IMR-90 (cell line): ENCODE results near the gene MID1IP1. TPM values are rescaled to one million over a fixed set of nuclear protein-coding genes. Genes with fewer than 3 reads are reported as not detected.

Source experiments
- ATAC-seq: fragments of 200-7000 bp; cut with Tn5 transposase; 2 replicates; pipeline ENCODE4 v1.9.1; 2020; ENCODE audit warnings: low read depth, mild to moderate bottlenecking, moderate library complexity
- BruUV-seq: library from RNA; stranded (reverse); fragments of 400-500 nt; replicated peaks from 2 replicates; lab custom pipeline; 2021; lab: Mats Ljungman, UMichigan
- CTCF ChIA-PET: fragments of 300-600 bp; formaldehyde crosslinking; extraction: SDS; loops from one replicate; lab custom pipeline; 2021; ENCODE audit warnings: antibody characterized with exemption; lab: Yijun Ruan, JAX
- POLR2A ChIA-PET: fragments of 300-600 bp; sonication (Branson Sonifier 250); formaldehyde crosslinking; loops from one replicate; lab custom pipeline; 2022; ENCODE audit warnings: antibody characterized with exemption; ENCODE audit not compliant: unreplicated experiment; lab: Charles Lee
- DNase-seq: peaks from one replicate; pipeline ENCODE4 v3.0.0; 2013
- H2AFZ ChIP-seq: replicated peaks from 2 replicates; pipeline ENCODE3; 2013; ENCODE audit warnings: low read length, mild to moderate bottlenecking; ENCODE audit not compliant: poor library complexity
- H2AK5ac ChIP-seq: 2 replicates; pipeline ENCODE4 v1.6.1; 2013; ENCODE audit warnings: low read depth, low read length, inconsistent platforms
- H2AK9ac ChIP-seq: replicated peaks from 2 replicates; pipeline ENCODE3; 2013; ENCODE audit warnings: mild to moderate bottlenecking, low read depth, low read length, moderate library complexity; ENCODE audit not compliant: poor library complexity
- H2BK120ac ChIP-seq: 2 replicates; pipeline ENCODE4 v1.6.1; 2013; ENCODE audit warnings: low read depth, low read length, inconsistent platforms
- H2BK15ac ChIP-seq: 3 replicates; pipeline ENCODE4 v1.6.1; 2013; ENCODE audit warnings: low read depth, low read length, inconsistent platforms
- H2BK20ac ChIP-seq: 2 replicates; pipeline ENCODE4 v1.6.1; 2013; ENCODE audit warnings: low read depth, mild to moderate bottlenecking, inconsistent platforms, low read length, moderate library complexity
- H2BK5ac ChIP-seq: 2 replicates; pipeline ENCODE4 v1.6.1; 2013; ENCODE audit warnings: mild to moderate bottlenecking, low read depth, low read length, inconsistent platforms; ENCODE audit not compliant: poor library complexity, severe bottlenecking
- H3K14ac ChIP-seq: replicated peaks from 2 replicates; pipeline ENCODE4 v1.6.1; 2013; ENCODE audit warnings: low read depth, low read length, inconsistent platforms
- H3K18ac ChIP-seq: 2 replicates; pipeline ENCODE4 v1.6.1; 2013; ENCODE audit warnings: low read depth, low read length, control low read depth
- H3K23ac ChIP-seq: 2 replicates; pipeline ENCODE4 v1.6.1; 2013; ENCODE audit warnings: low read depth, low read length, inconsistent platforms
- H3K27ac ChIP-seq: 2 replicates; pipeline ENCODE4 v1.5.1; 2013; ENCODE audit warnings: mild to moderate bottlenecking, control low read depth, low read length; ENCODE audit not compliant: insufficient read depth
- H3K27me3 ChIP-seq: 2 replicates; pipeline ENCODE4 v1.6.1; 2013; ENCODE audit warnings: low read length; ENCODE audit not compliant: control insufficient read depth, insufficient read depth
- H3K36me3 ChIP-seq: 2 replicates; pipeline ENCODE4 v1.6.1; 2013; ENCODE audit warnings: low read length, mixed read lengths; ENCODE audit not compliant: control insufficient read depth, insufficient read depth
- H3K4ac ChIP-seq: 2 replicates; pipeline ENCODE4 v1.6.1; 2013; ENCODE audit warnings: low read depth, low read length, inconsistent platforms
- H3K4me1 ChIP-seq: 2 replicates; pipeline ENCODE4 v1.6.1; 2013; ENCODE audit warnings: low read length, mixed read lengths; ENCODE audit not compliant: control insufficient read depth, insufficient read depth
- H3K4me2 ChIP-seq: 2 replicates; pipeline ENCODE4 v1.6.1; 2013; ENCODE audit warnings: low read depth, mild to moderate bottlenecking, control low read depth, low read length, moderate library complexity
- H3K4me3 ChIP-seq: 2 replicates; pipeline ENCODE4 v1.5.1; 2013; ENCODE audit warnings: low read depth, mild to moderate bottlenecking, control low read depth, low read length, moderate library complexity; ENCODE audit not compliant: insufficient read depth
- H3K56ac ChIP-seq: 2 replicates; pipeline ENCODE4 v1.6.1; 2013; ENCODE audit warnings: low read length, inconsistent platforms; ENCODE audit not compliant: insufficient read depth; ENCODE audit errors: extremely low read depth
- H3K79me1 ChIP-seq, 2 experiments: 2 replicates each; pipeline ENCODE4 v1.6.1; 2013; ENCODE audit warnings: low read length in 2 of 2, inconsistent platforms in 1 of 2, low read depth in 1 of 2
- H3K9ac ChIP-seq: 2 replicates; pipeline ENCODE4 v1.6.1; 2013; ENCODE audit warnings: low read depth, low read length, control low read depth
- H3K9me1 ChIP-seq: 2 replicates; pipeline ENCODE4 v1.6.1; 2013; ENCODE audit warnings: low read length, inconsistent platforms; ENCODE audit not compliant: insufficient read depth
- H3K9me3 ChIP-seq: 2 replicates; pipeline ENCODE4 v1.6.1; 2013; ENCODE audit warnings: low read length; ENCODE audit not compliant: control insufficient read depth, insufficient read depth
- H4K20me1 ChIP-seq: 2 replicates; pipeline ENCODE4 v1.6.1; 2013; ENCODE audit warnings: low read length, inconsistent platforms; ENCODE audit not compliant: insufficient read depth
- H4K5ac ChIP-seq: 2 replicates; pipeline ENCODE4 v1.6.1; 2013; ENCODE audit warnings: mild to moderate bottlenecking, low read depth, low read length, control low read depth
- H4K8ac ChIP-seq, 2 experiments: 2 replicates each; pipeline ENCODE4 v1.6.1; 2013; ENCODE audit warnings: low read depth in 2 of 2, low read length in 2 of 2, control low read depth in 1 of 2, inconsistent platforms in 1 of 2
- H4K91ac ChIP-seq: 2 replicates; pipeline ENCODE4 v1.6.1; 2013; ENCODE audit warnings: low read depth, low read length, inconsistent platforms; ENCODE audit not compliant: insufficient read depth
- CEBPB ChIP-seq: IDR thresholded peaks from 2 replicates; pipeline ENCODE4 v1.6.1; 2012; ENCODE audit warnings: low read depth, low read length, improper control_type of control experiment
- MXI1 ChIP-seq: IDR thresholded peaks from 2 replicates; pipeline ENCODE4 v1.6.1; 2012; ENCODE audit warnings: low read depth, mild to moderate bottlenecking, low read length, moderate library complexity, borderline replicate concordance
- USF2 ChIP-seq: fragments of 150-350 bp; IDR thresholded peaks from 2 replicates; pipeline ENCODE4 v1.6.1; 2017; ENCODE audit warnings: mild to moderate bottlenecking, antibody characterized with exemption, low read length, low read depth
- WGBS, 2 experiments: methylation state at CpG; one replicate each; pipeline versions ENCODE4 v1.1.5 to v1.1.7; 2013; ENCODE audit warnings: missing lambda C conversion rate in 2 of 2; ENCODE audit not compliant: insufficient read length in 1 of 2; ENCODE audit errors: extremely low coverage in 2 of 2; 5-methylcytosine and 5-hydroxymethylcytosine counted together
- dilution Hi-C: fragments of 300-500 bp; cut with HindIII; formaldehyde crosslinking; loops from one replicate; pipeline ENCODE4 v1.14.3; 2018; ENCODE audit warnings: low sequenced_read_pairs; ENCODE audit not compliant: unreplicated experiment
- in situ Hi-C: fragments of 300-500 bp; cut with MboI; formaldehyde crosslinking; loops from 3 replicates; pipeline ENCODE4 v1.14.3; 2019; ENCODE audit warnings: low sequenced_read_pairs, inconsistent platforms, mixed read lengths
- intact Hi-C: fragments of 100-400 bp; cut with micrococcal nuclease; formaldehyde crosslinking; loops from 2 replicates; pipeline ENCODE4 v1.10.0; 2022
- polyA plus RNA-seq, 3 experiments: library from polyadenylated mRNA; depleted of rRNA; stranded (reverse); fragments of >200 nt; gene quantifications; 2 replicates each; pipeline ENCODE4 v1.2.3, GENCODE V29; 2012; ENCODE audit warnings: low replicate concordance in 1 of 3
- total RNA-seq: library from RNA; depleted of rRNA; stranded (reverse); fragments of >200 nt; gene quantifications from 2 replicates; pipeline ENCODE4 v1.2.3, GENCODE V29; 2012

MID1IP1 gene
- total and polyA plus RNA-seq, 2 of the 4 experiments (the other 2 are of a cell fraction): 14.5 to 31.3 TPM

- dilution Hi-C loops (no loop called here), in situ Hi-C loops (no loop called here), intact Hi-C loops (loop anchor here (2.0 kb wide), 1 partner anchor 179 kb away; no protein-coding TSS in a partner anchor)
- no peak for TF ChIP-seq USF2
- TF ChIP-seq CEBPB: peak; percentile 92
- peak; percentile 48; the same call in 1 of the 2 replicates for TF ChIP-seq MXI1
- Histone ChIP-seq H3K18ac (peak overlapping the region; percentile 85), H3K9me3 (no peaks in the 10 kb centered on the region), H2BK15ac (peak overlapping the region; percentile 66; the same call in 2 of the 3 replicates), H2BK5ac (peak overlapping the region; percentile 82), H3K56ac (peak overlapping the region; percentile 78), H3K4me3 (peak overlapping the region; percentile 91), H3K4ac (peak overlapping the region; percentile 97), H4K8ac (peak overlapping the region; percentile 69 to 89), H2AK9ac (peak overlapping the region; percentile 83), H3K79me1 (peaks cover 0 to 5% of the 10 kb centered on the region in 2 experiments; a peak in 2 of 4 replicates), H3K27ac (peak overlapping the region; percentile 96), H3K23ac (peak overlapping the region; percentile 95), H4K20me1 (no peaks in the 10 kb centered on the region), H3K9me1 (no peaks in the 10 kb centered on the region), H3K14ac (peak overlapping the region; percentile 88), H3K4me2 (peak overlapping the region; percentile 89), H4K91ac (peak overlapping the region; percentile 89), H4K5ac (peak overlapping the region; percentile 90), H2AK5ac (peak overlapping the region; percentile 97), H3K36me3 (peaks cover 4% of the 10 kb centered on the region; the same call in 1 of the 2 replicates), H2BK20ac (no peak overlapping the region), H2AFZ (peak overlapping the region; percentile 80), H3K4me1 (peaks cover 3% of the 10 kb centered on the region; the same call in 1 of the 2 replicates), H2BK120ac (peak overlapping the region; percentile 87), H3K27me3 (no peaks in the 10 kb centered on the region), H3K9ac (peak overlapping the region; percentile 96)
- peak; percentile 30 for ATAC-seq
- CTCF ChIA-PET: no interaction called here
- POLR2A ChIA-PET: interaction anchor here (0.6 to 1.7 kb wide), 3 partner anchors 9 to 329 kb away, joined by 4 to 9 read pairs (median 6); no protein-coding TSS in a partner anchor
- WGBS, 2 experiments: 33% methylated on average over 3 of the region's 41 CpGs; no CpG with 5 or more reads in 1 of the 2 experiments
- no TSS peak for BruUV-seq
- peak; percentile 75 for DNase-seq
These were observed 4.5 kb downstream of the MID1IP1 start for GRCh38 chrX:38805432-38806389.
